UCSD-AML1 (cell line): Measurements from ENCODE around the gene C10orf95.

Experiments
- DNase-seq: peaks from one replicate; lab custom pipeline; 2025; ENCODE audit not compliant: unreplicated experiment; lab: John Stamatoyannopoulos, UW

Gene C10orf95

DNA sequence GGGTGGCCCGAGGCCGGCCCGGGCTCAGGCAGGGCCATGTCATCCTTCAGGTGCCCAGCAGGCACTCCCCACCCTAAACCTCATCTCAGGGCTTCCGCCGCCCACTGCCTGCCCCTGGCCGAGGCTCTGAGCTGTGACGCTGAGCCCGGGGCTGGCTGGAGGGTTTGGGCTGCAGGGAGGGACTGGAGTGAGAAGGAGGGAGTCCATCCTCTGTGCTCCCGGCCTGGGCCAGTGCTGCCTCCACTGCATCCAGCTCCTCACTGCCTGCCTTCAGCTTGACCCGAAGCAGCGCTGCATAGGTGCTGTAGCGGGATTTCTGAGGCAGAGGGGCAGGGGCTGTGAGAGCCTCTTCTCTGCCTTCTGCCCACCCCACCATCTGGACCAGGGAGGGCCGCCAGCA is 48.2 kb downstream of the C10orf95 start:
- no peak for DNase-seq

DNA sequence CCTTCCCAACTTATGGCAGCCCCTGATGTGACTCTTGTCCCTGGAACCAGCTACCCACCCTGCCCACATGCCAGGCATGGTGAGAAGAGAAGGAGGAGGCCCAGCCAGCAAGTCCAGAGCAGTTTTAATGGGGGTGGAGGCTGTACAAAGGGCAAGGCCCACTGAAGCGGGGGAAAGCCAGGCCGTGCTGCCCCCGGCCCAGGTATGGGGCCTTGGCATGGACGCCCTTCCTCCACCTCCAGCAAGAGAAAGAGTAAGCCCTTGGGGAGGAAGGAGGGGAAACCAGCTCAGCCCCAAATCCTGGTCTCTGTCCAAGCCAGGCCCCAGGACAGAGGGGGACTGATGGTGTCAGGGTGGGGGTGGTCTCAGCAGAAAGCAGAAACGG is 48.8 kb downstream of the C10orf95 start:
- DNase-seq: no peak

GRCh38 chr10:102401735-102402511 is 49.4 kb downstream of the C10orf95 start:
- DNase-seq: no peak

DNA sequence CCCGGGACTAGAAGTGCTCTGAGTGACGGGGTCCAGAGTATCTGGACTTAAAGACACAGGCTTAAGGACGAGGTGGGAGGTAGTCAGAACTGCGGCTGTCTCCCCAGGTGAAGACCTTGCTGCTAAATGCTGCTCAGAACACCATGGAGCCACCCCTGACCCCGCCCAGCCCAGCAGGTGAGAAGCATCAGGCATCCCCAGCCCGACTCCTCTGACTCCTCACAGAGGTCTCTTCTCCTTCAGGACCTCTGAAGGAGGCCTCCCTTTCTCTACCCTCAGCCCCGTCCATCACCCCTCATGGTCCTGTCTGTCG is 50.0 kb downstream of the C10orf95 start:
- no peak for DNase-seq

DNA sequence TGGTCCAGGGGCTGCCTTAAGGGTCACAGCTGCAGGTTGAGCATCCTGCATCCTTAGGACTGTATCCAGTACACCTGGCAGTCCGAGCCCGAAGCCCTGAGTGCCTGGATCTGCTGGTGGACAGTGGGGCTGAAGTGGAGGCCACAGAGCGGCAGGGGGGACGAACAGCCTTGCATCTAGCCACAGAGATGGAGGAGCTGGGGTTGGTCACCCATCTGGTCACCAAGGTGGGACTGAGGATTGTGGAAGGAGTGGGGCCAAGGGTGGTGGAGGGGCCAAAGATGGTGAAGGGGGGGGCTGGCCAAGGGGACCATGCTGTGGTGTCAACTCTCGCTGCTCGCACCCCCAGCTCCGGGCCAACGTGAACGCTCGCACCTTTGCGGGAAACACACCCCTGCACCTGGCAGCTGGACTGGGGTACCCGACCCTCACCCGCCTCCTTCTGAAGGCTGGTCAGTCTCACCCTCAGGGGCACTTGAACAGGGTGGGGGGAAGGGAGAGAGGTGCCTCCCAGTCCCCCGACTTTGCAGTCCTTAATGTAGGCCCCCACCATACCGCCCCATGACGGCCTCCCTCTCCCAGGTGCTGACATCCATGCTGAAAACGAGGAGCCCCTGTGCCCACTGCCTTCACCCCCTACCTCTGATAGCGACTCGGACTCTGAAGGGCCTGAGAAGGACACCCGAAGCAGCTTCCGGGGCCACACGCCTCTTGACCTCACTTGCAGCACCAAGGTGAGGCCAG is 50.6 kb downstream of the C10orf95 start:
- no peak for DNase-seq

DNA sequence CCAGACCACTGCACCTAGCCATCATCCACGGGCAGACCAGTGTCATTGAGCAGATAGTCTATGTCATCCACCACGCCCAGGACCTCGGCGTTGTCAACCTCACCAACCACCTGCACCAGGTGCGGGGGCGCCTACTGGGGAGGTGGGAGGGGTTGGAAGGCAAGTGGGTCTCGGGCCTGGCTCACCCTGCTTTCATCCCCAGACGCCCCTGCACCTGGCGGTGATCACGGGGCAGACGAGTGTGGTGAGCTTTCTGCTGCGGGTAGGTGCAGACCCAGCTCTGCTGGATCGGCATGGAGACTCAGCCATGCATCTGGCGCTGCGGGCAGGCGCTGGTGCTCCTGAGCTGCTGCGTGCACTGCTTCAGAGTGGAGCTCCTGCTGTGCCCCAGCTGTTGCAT is 51.3 kb downstream of the C10orf95 start:
- no peak for DNase-seq
